Measurements from ENCODE around the gene KRTAP10-12. TPM values are rescaled to one million over a fixed set of nuclear protein-coding genes. Genes with fewer than 3 reads are reported as not detected.

The KRTAP10-12 gene
- total RNA-seq, 1 donor from 2014 or later = not detected

DNA sequence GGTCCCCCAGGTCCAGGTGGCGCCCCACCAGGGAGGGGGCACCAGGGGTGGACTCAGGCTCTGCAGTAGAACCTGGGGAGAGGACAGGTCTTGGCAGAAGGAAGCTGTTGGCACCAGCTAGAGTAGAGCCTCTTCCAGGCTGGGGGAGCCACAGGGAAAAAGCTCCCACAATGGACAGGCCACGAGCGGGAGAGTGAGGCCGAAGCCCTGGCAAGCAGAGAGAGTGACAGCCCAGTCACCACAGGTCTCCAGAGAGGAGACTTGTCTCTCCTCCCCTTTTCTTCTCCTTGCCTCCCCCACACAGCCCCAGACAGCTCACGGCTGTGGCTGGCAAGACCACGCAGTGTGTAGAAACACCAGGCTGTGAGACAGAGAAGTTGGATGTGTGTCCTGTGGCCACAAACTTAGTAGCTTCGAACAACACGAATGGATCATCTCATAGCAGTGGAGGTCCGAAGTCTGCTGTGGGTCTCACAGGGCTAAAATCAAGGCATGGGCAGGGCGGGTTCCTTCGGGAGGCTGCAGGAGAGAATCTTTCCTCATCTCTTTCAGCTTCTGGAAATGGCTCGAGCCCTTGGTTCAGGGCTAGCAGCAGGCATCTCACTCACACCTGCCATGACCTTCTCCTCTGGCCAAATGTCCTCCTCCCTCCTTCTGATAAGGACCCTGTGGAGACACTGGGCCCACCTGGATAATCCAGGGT lies 45.8 kb upstream of the KRTAP10-12 start:
- Mint-ChIP-seq H3K4me1 (peaks cover 3% of the 10 kb centered on the region), H3K27me3 (ENCODE audit: low read depth) (peaks cover 8% of the 10 kb centered on the region), H3K9me3 (peaks cover 4% of the 10 kb centered on the region), H3K36me3 (no peaks in the 10 kb centered on the region), H3K4me3 (no peak overlapping the region), H3K27ac (no peak overlapping the region)
- TF ChIP-seq, protein P1, sequence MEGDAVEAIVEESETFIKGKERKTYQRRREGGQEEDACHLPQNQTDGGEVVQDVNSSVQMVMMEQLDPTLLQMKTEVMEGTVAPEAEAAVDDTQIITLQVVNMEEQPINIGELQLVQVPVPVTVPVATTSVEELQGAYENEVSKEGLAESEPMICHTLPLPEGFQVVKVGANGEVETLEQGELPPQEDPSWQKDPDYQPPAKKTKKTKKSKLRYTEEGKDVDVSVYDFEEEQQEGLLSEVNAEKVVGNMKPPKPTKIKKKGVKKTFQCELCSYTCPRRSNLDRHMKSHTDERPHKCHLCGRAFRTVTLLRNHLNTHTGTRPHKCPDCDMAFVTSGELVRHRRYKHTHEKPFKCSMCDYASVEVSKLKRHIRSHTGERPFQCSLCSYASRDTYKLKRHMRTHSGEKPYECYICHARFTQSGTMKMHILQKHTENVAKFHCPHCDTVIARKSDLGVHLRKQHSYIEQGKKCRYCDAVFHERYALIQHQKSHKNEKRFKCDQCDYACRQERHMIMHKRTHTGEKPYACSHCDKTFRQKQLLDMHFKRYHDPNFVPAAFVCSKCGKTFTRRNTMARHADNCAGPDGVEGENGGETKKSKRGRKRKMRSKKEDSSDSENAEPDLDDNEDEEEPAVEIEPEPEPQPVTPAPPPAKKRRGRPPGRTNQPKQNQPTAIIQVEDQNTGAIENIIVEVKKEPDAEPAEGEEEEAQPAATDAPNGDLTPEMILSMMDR (IDR thresholded peaks at IDR 0.05; ENCODE audit: unreplicated experiment) = no peak
- no peak for DNase-seq (ENCODE audit: low spot score in 2 of 2, unreplicated experiment in 2 of 2)

DNA sequence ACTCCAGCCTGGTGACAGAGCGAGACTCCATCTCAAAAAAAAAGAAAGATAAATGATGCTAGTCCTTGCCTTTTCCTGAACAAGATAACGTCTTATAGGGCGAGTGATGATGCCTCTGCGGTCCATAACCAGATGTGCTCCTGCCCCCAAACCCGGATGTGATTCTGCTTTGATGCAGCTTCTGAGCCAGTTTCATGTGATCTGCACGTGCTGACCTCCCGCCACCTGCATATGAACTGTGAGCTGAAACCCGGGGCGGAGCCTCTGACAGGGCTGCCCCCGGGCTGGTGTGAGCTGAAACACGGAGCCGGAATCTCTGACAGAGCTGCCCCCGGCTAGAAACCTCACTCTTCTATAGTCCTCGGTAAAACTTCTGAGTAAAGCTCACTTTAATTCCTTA lies 43.8 kb upstream of the KRTAP10-12 start:
- DNase-seq (ENCODE audit: low spot score in 2 of 2, unreplicated experiment in 2 of 2) = peak in 1 of 2 experiments; percentile 32
- no peaks in the 10 kb centered on the region for H3K4me1 Mint-ChIP-seq
- H3K4me3 Mint-ChIP-seq = no peak overlapping the region
- H3K36me3 Mint-ChIP-seq = peaks cover 1% of the 10 kb centered on the region
- peaks cover 4% of the 10 kb centered on the region for H3K27me3 Mint-ChIP-seq (ENCODE audit: low read depth)
- peaks cover 19% of the 10 kb centered on the region for H3K9me3 Mint-ChIP-seq
- no peak overlapping the region for H3K27ac Mint-ChIP-seq
- TF ChIP-seq, protein P1 (IDR thresholded peaks at IDR 0.05; ENCODE audit: unreplicated experiment) = no peak

DNA sequence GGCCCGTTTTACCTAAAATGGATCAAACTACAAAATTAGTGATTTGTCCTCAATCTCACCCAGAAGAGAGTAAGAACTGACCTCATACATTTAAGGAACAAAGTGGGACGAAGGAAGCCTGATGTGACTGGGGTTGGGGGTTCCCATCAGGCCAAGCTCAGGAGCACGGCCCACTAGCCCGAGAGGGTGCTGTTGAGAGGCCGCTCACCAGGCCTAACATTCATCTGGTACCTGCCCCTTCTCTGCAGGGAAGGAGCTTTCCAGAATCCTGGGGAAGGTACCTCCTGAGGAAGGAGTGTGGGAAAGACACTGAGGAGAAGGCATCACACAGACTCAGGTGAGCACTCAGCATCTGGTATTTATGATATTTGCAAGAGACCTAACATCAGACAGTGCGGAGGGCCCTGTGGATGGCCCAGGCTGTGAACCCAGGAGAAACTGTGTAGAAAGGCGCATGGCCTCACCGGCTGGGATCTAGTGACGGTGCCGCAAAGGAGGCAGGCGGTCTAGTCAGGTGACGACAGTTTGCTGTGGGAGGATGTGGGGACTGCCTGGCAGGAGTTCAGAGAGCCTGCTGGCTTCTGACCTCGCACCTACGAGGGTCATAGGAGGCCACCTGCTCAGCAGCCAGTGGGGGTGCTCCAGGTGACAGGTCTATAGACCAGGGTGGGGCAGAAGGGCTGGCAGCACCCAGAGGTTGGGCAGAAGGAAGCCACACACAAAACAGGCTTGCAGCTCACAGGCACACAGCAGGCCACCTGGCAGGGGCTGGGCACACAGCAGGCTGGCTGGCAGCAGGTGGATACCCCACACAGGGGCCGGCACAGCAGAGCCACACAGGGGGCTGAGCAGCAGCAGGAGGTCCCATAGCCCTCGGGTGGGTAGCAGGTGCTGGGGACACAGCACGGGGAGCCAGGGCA lies 43.1 kb upstream of the KRTAP10-12 start:
- no peaks in the 10 kb centered on the region for H3K4me1 Mint-ChIP-seq
- H3K27me3 Mint-ChIP-seq (ENCODE audit: low read depth) = peaks cover 6% of the 10 kb centered on the region
- H3K9me3 Mint-ChIP-seq = peaks cover 19% of the 10 kb centered on the region
- TF ChIP-seq, protein P1 (IDR thresholded peaks at IDR 0.05; ENCODE audit: unreplicated experiment) = no peak
- H3K4me3 Mint-ChIP-seq = no peak overlapping the region
- no peak overlapping the region for H3K27ac Mint-ChIP-seq
- peaks cover 1% of the 10 kb centered on the region for H3K36me3 Mint-ChIP-seq
- peak in 1 of 2 experiments; percentile 17 for DNase-seq (ENCODE audit: low spot score in 2 of 2, unreplicated experiment in 2 of 2)

DNA sequence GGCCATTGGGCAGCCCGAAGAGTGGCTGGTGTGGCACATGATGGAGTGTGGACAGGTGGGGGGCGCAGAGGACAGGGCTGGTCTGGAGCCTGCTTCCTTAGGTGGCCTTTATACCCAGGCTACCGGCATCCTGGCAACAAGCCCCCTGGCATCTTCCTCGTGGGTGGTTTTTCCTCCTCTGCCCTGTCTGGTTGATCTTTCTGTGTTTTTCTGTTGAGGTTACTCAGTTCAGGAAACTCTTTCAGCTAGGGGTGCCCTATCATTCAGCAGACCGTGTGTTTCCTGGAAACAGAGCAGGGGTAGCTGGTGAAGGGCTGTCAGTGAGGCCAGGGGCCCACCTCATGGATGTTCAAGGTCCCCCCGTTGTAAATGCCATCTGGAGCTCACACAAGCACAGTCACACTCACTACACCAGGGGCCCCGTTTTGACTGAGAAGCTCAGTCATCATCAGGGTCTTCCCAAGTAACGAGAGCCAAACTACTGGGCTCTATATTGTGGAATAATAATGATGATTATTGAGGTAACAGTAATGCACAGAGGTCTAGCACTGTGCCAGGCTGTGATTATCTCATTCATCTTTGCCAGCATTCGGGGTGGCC lies 42.3 kb upstream of the KRTAP10-12 start, which contains the start of gene KRTAP12-4:
Gene KRTAP12-4, minus strand, starts transcription at position 84 of the 600 bp plus-strand sequence. Its CDS starts 45 bp downstream, at position 39.
- no peak within 1 kb of the TSS for H3K4me3 Mint-ChIP-seq
- no peak for DNase-seq (ENCODE audit: low spot score in 2 of 2, unreplicated experiment in 2 of 2)
- H3K4me1 Mint-ChIP-seq = no peaks in the 10 kb centered on the region

DNA sequence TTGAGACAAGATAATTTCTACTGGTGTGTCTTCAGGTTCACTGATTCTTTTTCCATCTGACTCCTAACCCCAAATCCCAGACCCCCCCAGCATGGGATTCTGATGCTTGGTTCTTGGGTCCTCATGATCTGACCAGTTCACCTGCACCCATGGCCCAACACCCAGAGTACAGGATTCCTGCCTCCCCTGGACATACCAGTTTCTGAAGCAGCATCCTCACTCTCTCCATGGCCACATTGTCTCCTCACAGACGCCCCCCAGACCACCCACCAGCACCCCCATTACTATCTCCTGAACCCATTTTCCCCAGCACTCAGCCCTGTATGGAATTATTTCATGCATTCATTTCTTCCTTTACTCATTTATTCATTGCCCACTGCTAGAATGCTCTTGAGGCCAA lies 40.1 kb upstream of the KRTAP10-12 start:
- Mint-ChIP-seq H3K27ac (no peak overlapping the region), H3K36me3 (peaks cover 1% of the 10 kb centered on the region), H3K4me3 (no peak overlapping the region), H3K9me3 (peaks cover 19% of the 10 kb centered on the region), H3K27me3 (ENCODE audit: low read depth) (peaks cover 6% of the 10 kb centered on the region), H3K4me1 (no peaks in the 10 kb centered on the region)
- TF ChIP-seq, protein P1 (IDR thresholded peaks at IDR 0.05; ENCODE audit: unreplicated experiment) = no peak
- DNase-seq (ENCODE audit: low spot score in 2 of 2, unreplicated experiment in 2 of 2) = no peak

More for the DNA sequence above, 42.3 kb upstream of the KRTAP10-12 start, which contains the start of gene KRTAP12-4:
- Mint-ChIP-seq H3K27ac (no peak within 1 kb of the TSS), H3K27me3 (ENCODE audit: low read depth) (peaks cover 6% of the 10 kb centered on the region), H3K9me3 (peaks cover 19% of the 10 kb centered on the region), H3K36me3 (peaks cover 1% of the 10 kb centered on the region)
- TF ChIP-seq, protein P1 (IDR thresholded peaks at IDR 0.05; ENCODE audit: unreplicated experiment) = no peak

All from mesothelial cell of epicardium (in vitro differentiated cells).